Mammary epithelial cell (primary cell): ENCODE measurements around the gene MRPS12.

Experiments
- EZH2 ChIP-seq: IDR thresholded peaks from 2 replicates; pipeline ENCODE4 v1.6.1; 2012; ENCODE audit warnings: low read length, inconsistent platforms, borderline replicate concordance
- TF ChIP-seq, protein P1 (sequence below), 2 donors: IDR thresholded peaks in 1 of 2; conservative IDR thresholded peaks in 1 of 2; 2 replicates each; pipeline ENCODE4 v1.5.1; 2011 to 2012; ENCODE audit warnings: inconsistent platforms in 2 of 2, low read length in 2 of 2, mild to moderate bottlenecking in 2 of 2, control low read depth in 1 of 2, low read depth in 1 of 2; ENCODE audit not compliant: insufficient read depth in 1 of 2; ENCODE audit errors: extremely low read depth in 1 of 2

DNA sequence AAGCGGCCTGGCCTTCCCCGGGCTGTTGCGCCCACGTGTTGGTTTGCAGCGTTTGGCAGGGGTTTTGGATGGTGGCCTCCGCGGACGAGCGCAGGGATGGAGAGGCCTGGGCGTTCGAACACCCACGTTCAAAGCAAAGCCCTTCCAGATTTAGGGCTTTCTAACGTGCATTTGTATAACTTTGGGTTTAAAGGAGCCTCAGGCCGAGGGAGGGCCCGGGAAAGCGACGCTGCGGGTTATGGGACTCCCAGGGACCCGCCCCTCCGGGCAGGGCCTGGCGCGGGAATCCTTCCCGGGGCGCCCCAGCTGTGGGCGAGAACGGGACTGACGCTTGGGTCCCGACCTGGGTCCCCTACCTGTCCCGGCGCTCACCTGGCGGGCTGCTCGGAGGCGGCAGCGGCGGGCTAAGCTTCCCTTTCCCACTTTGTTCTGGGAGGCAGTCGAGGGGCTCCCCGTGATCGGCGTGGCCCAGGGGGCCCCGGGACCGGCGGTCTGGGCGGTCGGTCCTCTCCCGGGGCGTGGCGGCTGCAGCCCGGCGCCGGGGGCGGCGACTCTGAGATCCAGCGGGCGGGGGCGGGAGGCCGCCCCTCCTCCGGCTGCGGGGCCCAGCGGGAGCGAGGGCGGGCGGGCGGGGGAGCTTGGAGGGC lies 44.6 kb downstream of the MRPS12 start, which contains the start of gene FBXO17:
- TF ChIP-seq EZH2, result no peak
- TF ChIP-seq, protein P1, sequence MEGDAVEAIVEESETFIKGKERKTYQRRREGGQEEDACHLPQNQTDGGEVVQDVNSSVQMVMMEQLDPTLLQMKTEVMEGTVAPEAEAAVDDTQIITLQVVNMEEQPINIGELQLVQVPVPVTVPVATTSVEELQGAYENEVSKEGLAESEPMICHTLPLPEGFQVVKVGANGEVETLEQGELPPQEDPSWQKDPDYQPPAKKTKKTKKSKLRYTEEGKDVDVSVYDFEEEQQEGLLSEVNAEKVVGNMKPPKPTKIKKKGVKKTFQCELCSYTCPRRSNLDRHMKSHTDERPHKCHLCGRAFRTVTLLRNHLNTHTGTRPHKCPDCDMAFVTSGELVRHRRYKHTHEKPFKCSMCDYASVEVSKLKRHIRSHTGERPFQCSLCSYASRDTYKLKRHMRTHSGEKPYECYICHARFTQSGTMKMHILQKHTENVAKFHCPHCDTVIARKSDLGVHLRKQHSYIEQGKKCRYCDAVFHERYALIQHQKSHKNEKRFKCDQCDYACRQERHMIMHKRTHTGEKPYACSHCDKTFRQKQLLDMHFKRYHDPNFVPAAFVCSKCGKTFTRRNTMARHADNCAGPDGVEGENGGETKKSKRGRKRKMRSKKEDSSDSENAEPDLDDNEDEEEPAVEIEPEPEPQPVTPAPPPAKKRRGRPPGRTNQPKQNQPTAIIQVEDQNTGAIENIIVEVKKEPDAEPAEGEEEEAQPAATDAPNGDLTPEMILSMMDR (conservative IDR thresholded peaks at IDR 0.05 in 1 of 2, IDR thresholded peaks at IDR 0.05 in 1 of 2; ENCODE audit: extremely low read depth in 1 of 2, insufficient read depth in 1 of 2, low read depth in 1 of 2, low read length in 2 of 2), result no peak
